GM23338 (cell line): ENCODE measurements around the gene RNF217. TPM values are rescaled to one million over a fixed set of nuclear protein-coding genes. Genes with fewer than 3 reads are reported as not detected.

ENCODE experiments used
- ATAC-seq: fragments of 200-7000 bp; cut with Tn5 transposase; 3 replicates; pipeline ENCODE4 v1.9.1; 2020
- DNase-seq: peaks from one replicate; pipeline ENCODE4 v3.0.0-alpha.2; 2015; ENCODE audit warnings: low spot score
- H2AFZ ChIP-seq: fragments of 200-600 bp; sonication (generic); 2 replicates; pipeline ENCODE4 v1.8.0; 2016; ENCODE audit warnings: antibody characterized with exemption, mild to moderate bottlenecking, moderate library complexity
- H3F3A ChIP-seq: fragments of 200-600 bp; sonication (generic); replicated peaks from 2 replicates; pipeline ENCODE4 v1.8.0; 2017; ENCODE audit warnings: antibody characterized with exemption, mixed run types, low read depth
- H3K27ac ChIP-seq: fragments of 200-600 bp; sonication (generic); 2 replicates; pipeline ENCODE4 v1.6.1; 2016; ENCODE audit warnings: low read depth
- H3K27me3 ChIP-seq: fragments of 200-600 bp; sonication (generic); 2 replicates; pipeline ENCODE4 v1.8.0; 2016; ENCODE audit warnings: mild to moderate bottlenecking, mixed run types, moderate library complexity; ENCODE audit not compliant: insufficient read depth
- H3K36me3 ChIP-seq: fragments of 200-600 bp; sonication (generic); 2 replicates; pipeline ENCODE4 v1.8.0; 2016; ENCODE audit warnings: mild to moderate bottlenecking; ENCODE audit not compliant: insufficient read depth
- H3K4me1 ChIP-seq: fragments of 200-600 bp; sonication (generic); 2 replicates; pipeline ENCODE4 v1.8.0; 2016; ENCODE audit warnings: mild to moderate bottlenecking, moderate library complexity; ENCODE audit not compliant: insufficient read depth
- H3K4me2 ChIP-seq: fragments of 200-600 bp; sonication (generic); 2 replicates; pipeline ENCODE4 v1.7.1; 2017; ENCODE audit warnings: mixed run types
- H3K4me3 ChIP-seq: fragments of 200-600 bp; sonication (generic); 2 replicates; pipeline ENCODE4 v1.6.1; 2016; ENCODE audit warnings: mixed run types
- H3K79me2 ChIP-seq: fragments of 200-600 bp; sonication (generic); replicated peaks from 2 replicates; pipeline ENCODE4 v1.8.0; 2017; ENCODE audit warnings: mild to moderate bottlenecking; ENCODE audit not compliant: insufficient read depth
- H3K9me2 ChIP-seq: fragments of 200-600 bp; sonication (generic); 2 replicates; pipeline ENCODE4 v1.8.0; 2017; ENCODE audit not compliant: insufficient read depth
- H4K20me1 ChIP-seq: fragments of 200-600 bp; sonication (generic); replicated peaks from 2 replicates; pipeline ENCODE4 v1.8.0; 2017; ENCODE audit warnings: mild to moderate bottlenecking; ENCODE audit not compliant: insufficient read depth
- H3K27ac Mint-ChIP-seq: 2 replicates; pipeline ENCODE4 v1.8.0; 2020; ENCODE audit warnings: inconsistent platforms, mild to moderate bottlenecking, moderate library complexity, mixed read lengths
- H3K27me3 Mint-ChIP-seq: 3 replicates; pipeline ENCODE4 v1.8.0; 2022; ENCODE audit warnings: low read depth, mild to moderate bottlenecking, moderate library complexity, mixed read lengths, inconsistent platforms; ENCODE audit not compliant: insufficient read depth, poor library complexity
- H3K36me3 Mint-ChIP-seq: 3 replicates; pipeline ENCODE4 v1.8.0; 2021; ENCODE audit warnings: low read depth, mild to moderate bottlenecking, inconsistent platforms, moderate library complexity, mixed read lengths
- H3K4me1 Mint-ChIP-seq: 3 replicates; pipeline ENCODE4 v1.8.0; 2020; ENCODE audit warnings: mild to moderate bottlenecking, inconsistent platforms, mixed read lengths
- H3K4me3 Mint-ChIP-seq: 3 replicates; pipeline ENCODE4 v1.8.0; 2021; ENCODE audit warnings: moderate library complexity, mild to moderate bottlenecking, inconsistent platforms, mixed read lengths
- H3K9me3 Mint-ChIP-seq: 3 replicates; pipeline ENCODE4 v1.8.0; 2020; ENCODE audit warnings: moderate library complexity, mild to moderate bottlenecking, inconsistent platforms, mixed read lengths
- CREB1 ChIP-seq: fragments of 250-450 bp; sonication (Bioruptor Pico); IDR thresholded peaks from 2 replicates; pipeline ENCODE4 v1.5.0; 2020; ENCODE audit warnings: low read depth, mild to moderate bottlenecking, moderate library complexity
- EZH2 ChIP-seq: fragments of 200-600 bp; sonication (generic); IDR thresholded peaks from one replicate; pipeline ENCODE4 v1.8.0; 2017; ENCODE audit warnings: antibody characterized with exemption, mild to moderate bottlenecking, low read depth; ENCODE audit not compliant: unreplicated experiment
- EZH2phosphoT487 ChIP-seq: fragments of 200-600 bp; sonication (generic); IDR thresholded peaks from one replicate; pipeline ENCODE4 v1.8.1; 2018; ENCODE audit warnings: antibody characterized with exemption; ENCODE audit not compliant: unreplicated experiment
- JUNB ChIP-seq: IDR thresholded peaks from one replicate; pipeline ENCODE4 v1.6.1; 2016; ENCODE audit warnings: antibody characterized with exemption; ENCODE audit not compliant: unreplicated experiment
- NANOG ChIP-seq: IDR thresholded peaks from 2 replicates; pipeline ENCODE4 v1.6.1; 2016; ENCODE audit warnings: antibody characterized with exemption, borderline replicate concordance
- STAT1 ChIP-seq: IDR thresholded peaks from one replicate; pipeline ENCODE4 v1.6.1; 2016; ENCODE audit warnings: antibody characterized with exemption; ENCODE audit not compliant: unreplicated experiment
- polyA plus RNA-seq: library from polyadenylated mRNA; unstranded; fragments of >200 nt; fragmentation: Nextera tagmentation; extraction: Ambion mirVana; gene quantifications from 2 replicates; pipeline ENCODE4 v1.2.1, GENCODE V29; 2016
- total RNA-seq: library from RNA; depleted of rRNA; stranded (reverse); fragments of >200 nt; shearing (Covaris generic); gene quantifications from 2 replicates; pipeline ENCODE4 v1.2.3, GENCODE V29; 2014
- TF ChIP-seq, protein P1 (sequence below): IDR thresholded peaks from 2 replicates; pipeline ENCODE4 v1.6.1; 2016; ENCODE audit warnings: antibody characterized with exemption
- TF ChIP-seq, protein P2 (sequence below), 2 experiments: fragments of 200-600 bp in 1 of 2; sonication (generic) in 1 of 2; conservative IDR thresholded peaks; 2 replicates each; pipeline versions ENCODE4 v1.5.1 to v1.6.1; 2016 to 2017; ENCODE audit warnings: antibody characterized with exemption in 2 of 2, low read depth in 2 of 2, mild to moderate bottlenecking in 2 of 2, moderate library complexity in 1 of 2
- TF ChIP-seq, protein P3 (sequence below): IDR thresholded peaks from one replicate; pipeline ENCODE4 v1.6.1; 2018; ENCODE audit warnings: antibody characterized with exemption; ENCODE audit not compliant: unreplicated experiment

RNF217 gene
- total and polyA plus RNA-seq, 2 experiments from 2014 or later: 1.7 to 6.2 TPM

DNA sequence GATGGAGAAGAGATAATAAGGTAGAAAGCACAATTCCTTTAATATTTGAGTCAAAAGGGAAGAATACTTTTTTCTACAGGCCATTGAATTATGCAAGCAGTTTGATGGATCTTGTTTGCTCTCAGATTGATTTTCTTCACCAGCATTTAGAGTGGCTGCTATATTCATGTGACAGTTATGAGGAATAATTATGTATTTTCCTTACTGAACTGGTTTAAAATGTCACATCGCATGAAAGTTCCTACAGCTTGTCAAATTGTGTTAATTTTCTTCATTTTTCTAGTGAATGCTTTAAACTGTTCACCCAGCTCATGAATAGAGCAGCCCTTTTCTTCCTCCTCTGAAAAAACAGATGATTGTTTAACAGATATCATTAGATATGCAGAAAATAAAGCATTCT, 153.9 kb downstream of the RNF217 start (continued):
- TF ChIP-seq JUNB (no peak), CREB1 (no peak), NANOG (no peak)
- TF ChIP-seq, protein P1, sequence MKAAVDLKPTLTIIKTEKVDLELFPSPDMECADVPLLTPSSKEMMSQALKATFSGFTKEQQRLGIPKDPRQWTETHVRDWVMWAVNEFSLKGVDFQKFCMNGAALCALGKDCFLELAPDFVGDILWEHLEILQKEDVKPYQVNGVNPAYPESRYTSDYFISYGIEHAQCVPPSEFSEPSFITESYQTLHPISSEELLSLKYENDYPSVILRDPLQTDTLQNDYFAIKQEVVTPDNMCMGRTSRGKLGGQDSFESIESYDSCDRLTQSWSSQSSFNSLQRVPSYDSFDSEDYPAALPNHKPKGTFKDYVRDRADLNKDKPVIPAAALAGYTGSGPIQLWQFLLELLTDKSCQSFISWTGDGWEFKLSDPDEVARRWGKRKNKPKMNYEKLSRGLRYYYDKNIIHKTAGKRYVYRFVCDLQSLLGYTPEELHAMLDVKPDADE: no peak
- TF ChIP-seq, protein P2, sequence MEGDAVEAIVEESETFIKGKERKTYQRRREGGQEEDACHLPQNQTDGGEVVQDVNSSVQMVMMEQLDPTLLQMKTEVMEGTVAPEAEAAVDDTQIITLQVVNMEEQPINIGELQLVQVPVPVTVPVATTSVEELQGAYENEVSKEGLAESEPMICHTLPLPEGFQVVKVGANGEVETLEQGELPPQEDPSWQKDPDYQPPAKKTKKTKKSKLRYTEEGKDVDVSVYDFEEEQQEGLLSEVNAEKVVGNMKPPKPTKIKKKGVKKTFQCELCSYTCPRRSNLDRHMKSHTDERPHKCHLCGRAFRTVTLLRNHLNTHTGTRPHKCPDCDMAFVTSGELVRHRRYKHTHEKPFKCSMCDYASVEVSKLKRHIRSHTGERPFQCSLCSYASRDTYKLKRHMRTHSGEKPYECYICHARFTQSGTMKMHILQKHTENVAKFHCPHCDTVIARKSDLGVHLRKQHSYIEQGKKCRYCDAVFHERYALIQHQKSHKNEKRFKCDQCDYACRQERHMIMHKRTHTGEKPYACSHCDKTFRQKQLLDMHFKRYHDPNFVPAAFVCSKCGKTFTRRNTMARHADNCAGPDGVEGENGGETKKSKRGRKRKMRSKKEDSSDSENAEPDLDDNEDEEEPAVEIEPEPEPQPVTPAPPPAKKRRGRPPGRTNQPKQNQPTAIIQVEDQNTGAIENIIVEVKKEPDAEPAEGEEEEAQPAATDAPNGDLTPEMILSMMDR (conservative IDR thresholded peaks at IDR 0.05; ENCODE audit: low read depth in 2 of 2): no peak

DNA sequence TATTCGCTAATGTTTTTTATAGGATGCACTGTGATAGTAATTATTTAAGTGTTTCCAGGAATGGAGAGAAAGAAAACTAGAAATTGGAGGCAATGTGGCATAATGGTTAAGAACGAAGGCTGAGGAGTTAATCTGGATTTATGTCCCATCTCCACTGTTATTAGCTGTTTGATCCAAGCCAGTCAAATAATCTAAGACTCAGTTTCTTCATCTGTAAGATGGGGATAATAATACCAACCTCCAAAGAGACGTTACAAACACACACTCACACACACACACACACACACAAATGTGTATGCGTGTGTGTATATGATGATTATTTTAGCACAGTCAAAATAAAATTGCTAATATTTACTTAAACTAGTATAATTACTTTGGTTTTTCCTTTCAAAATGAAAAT, 154.5 kb downstream of the RNF217 start:
- TF ChIP-seq, protein P2 (conservative IDR thresholded peaks at IDR 0.05; ENCODE audit: low read depth in 2 of 2): no peak
- TF ChIP-seq CREB1: no peak
- no peak for TF ChIP-seq EZH2
- no peak for TF ChIP-seq EZH2phosphoT487
- Histone ChIP-seq H3K27ac (no peak overlapping the region), H3K27me3 (no peaks in the 10 kb centered on the region), H3K4me2 (no peak overlapping the region), H4K20me1 (no peaks in the 10 kb centered on the region), H3K9me2 (0 out of 2 replicates have a peak, but pooled peaks cover 5% of the 10 kb centered on the region), H3K79me2 (no peaks in the 10 kb centered on the region), H2AFZ (no peak overlapping the region), H3K4me1 (peaks cover 8% of the 10 kb centered on the region; the same call in 1 of the 2 replicates), H3F3A (no peaks in the 10 kb centered on the region), H3K4me3 (no peak overlapping the region), H3K36me3 (no peaks in the 10 kb centered on the region)
- Mint-ChIP-seq H3K9me3 (peaks cover 9% of the 10 kb centered on the region), H3K36me3 (peaks cover 8% of the 10 kb centered on the region), H3K4me3 (no peak overlapping the region), H3K27me3 (peaks cover 2% of the 10 kb centered on the region), H3K4me1 (peaks cover 17% of the 10 kb centered on the region), H3K27ac (no peak overlapping the region)
- ATAC-seq: no peak
- no peak for DNase-seq

DNA sequence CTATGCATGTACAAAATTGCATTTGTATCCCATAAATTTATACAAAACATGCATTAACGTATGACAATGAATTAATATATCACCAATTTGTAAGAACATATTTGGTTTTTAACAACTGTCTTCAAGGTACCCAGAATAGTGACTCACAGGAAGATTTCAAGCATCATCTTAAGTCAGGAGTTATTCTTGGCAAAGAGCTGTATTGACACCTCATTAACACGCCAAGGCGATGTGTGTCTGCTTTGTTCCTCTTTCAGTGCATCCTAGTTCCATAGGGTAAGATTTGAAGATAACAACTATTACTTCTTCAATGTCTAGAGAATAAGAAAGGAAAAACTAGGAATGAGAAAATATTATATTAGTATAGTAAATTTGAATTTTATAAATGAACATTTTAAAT, 155.6 kb downstream of the RNF217 start:
- Histone ChIP-seq H3K36me3 (no peaks in the 10 kb centered on the region), H4K20me1 (no peaks in the 10 kb centered on the region), H3K27me3 (no peaks in the 10 kb centered on the region), H3K4me2 (no peak overlapping the region), H3K9me2 (peaks cover 10% of the 10 kb centered on the region; the same call in 1 of the 2 replicates), H3F3A (no peaks in the 10 kb centered on the region), H3K27ac (no peak overlapping the region), H3K79me2 (no peaks in the 10 kb centered on the region), H3K4me3 (no peak overlapping the region), H3K4me1 (peaks cover 8% of the 10 kb centered on the region; the same call in 1 of the 2 replicates), H2AFZ (no peak overlapping the region)
- Mint-ChIP-seq H3K36me3 (no peaks in the 10 kb centered on the region), H3K27ac (no peak overlapping the region), H3K27me3 (peaks cover 2% of the 10 kb centered on the region), H3K4me1 (peaks cover 17% of the 10 kb centered on the region), H3K4me3 (no peak overlapping the region), H3K9me3 (no peaks in the 10 kb centered on the region)
- no peak for ATAC-seq
- no peak for DNase-seq
- no peak for TF ChIP-seq JUNB
- TF ChIP-seq STAT1: no peak
- TF ChIP-seq, protein P3, sequence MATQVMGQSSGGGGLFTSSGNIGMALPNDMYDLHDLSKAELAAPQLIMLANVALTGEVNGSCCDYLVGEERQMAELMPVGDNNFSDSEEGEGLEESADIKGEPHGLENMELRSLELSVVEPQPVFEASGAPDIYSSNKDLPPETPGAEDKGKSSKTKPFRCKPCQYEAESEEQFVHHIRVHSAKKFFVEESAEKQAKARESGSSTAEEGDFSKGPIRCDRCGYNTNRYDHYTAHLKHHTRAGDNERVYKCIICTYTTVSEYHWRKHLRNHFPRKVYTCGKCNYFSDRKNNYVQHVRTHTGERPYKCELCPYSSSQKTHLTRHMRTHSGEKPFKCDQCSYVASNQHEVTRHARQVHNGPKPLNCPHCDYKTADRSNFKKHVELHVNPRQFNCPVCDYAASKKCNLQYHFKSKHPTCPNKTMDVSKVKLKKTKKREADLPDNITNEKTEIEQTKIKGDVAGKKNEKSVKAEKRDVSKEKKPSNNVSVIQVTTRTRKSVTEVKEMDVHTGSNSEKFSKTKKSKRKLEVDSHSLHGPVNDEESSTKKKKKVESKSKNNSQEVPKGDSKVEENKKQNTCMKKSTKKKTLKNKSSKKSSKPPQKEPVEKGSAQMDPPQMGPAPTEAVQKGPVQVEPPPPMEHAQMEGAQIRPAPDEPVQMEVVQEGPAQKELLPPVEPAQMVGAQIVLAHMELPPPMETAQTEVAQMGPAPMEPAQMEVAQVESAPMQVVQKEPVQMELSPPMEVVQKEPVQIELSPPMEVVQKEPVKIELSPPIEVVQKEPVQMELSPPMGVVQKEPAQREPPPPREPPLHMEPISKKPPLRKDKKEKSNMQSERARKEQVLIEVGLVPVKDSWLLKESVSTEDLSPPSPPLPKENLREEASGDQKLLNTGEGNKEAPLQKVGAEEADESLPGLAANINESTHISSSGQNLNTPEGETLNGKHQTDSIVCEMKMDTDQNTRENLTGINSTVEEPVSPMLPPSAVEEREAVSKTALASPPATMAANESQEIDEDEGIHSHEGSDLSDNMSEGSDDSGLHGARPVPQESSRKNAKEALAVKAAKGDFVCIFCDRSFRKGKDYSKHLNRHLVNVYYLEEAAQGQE: no peak
